Activated CD4-positive, alpha-beta memory T cell treated with anti-CD3 and anti-CD28 coated beads for 36 hours (primary cell): ENCODE measurements around the gene ATG4D. TPM values are rescaled to one million over a fixed set of nuclear protein-coding genes. Genes with fewer than 3 reads are reported as not detected.

Experiments
- microRNA-seq: library from miRNA; unstranded; fragments of <30 nt; microRNA quantifications from one replicate; pipeline ENCODE4 v1.2.0, GENCODE V29; 2022; ENCODE audit warnings: borderline number of aligned reads, borderline microRNAs expressed, borderline replicate concordance
- total RNA-seq, 2 experiments: library from RNA; stranded (reverse); gene quantifications; one replicate each; pipeline ENCODE4 v1.2.3, GENCODE V29; 2021

The ATG4D gene
- total RNA-seq, 2 experiments from 2014 or later, result 23.8 to 26.7 TPM

Small RNA genes lying within 50 kb of the gene (microRNA-seq; reads per million reads assigned to microRNA genes)
- not detected for gene MIR1238

Other genes starting within 250 kb of the ATG4D start
- gene ZGLP1, start 234.1 kb upstream of the ATG4D start, total RNA-seq, result 1 to 10 TPM in 1 of 2 experiments, under 1 TPM in 1; 0.85 to 2.0 TPM
- 10 to 100 TPM in 1 of 2 experiments, 1 to 10 TPM in 1; 9.9 to 12.2 TPM for gene FDX2, start 227.9 kb upstream of the ATG4D start, total RNA-seq
- gene RAVER1, start 210.4 kb upstream of the ATG4D start, total RNA-seq, result 10 to 100 TPM; 81.5 to 85.0 TPM
- 100 to 1,000 TPM; 125 to 132 TPM for gene ICAM3, start 204.3 kb upstream of the ATG4D start, total RNA-seq
- gene TYK2, start 163.3 kb upstream of the ATG4D start, total RNA-seq, result 100 to 1,000 TPM; 168 to 186 TPM
- 100 to 1,000 TPM; 189 to 207 TPM for gene CDC37, start 140.4 kb upstream of the ATG4D start, total RNA-seq
- 10 to 100 TPM; 15.7 to 17.5 TPM for gene PDE4A, start 123.4 kb upstream of the ATG4D start, total RNA-seq
- 10 to 100 TPM; 68.0 to 71.0 TPM for gene KEAP1, start 40.5 kb upstream of the ATG4D start, total RNA-seq
- under 1 TPM; 0.12 to 0.40 TPM for gene S1PR5, start 26.5 kb upstream of the ATG4D start, total RNA-seq
- 10 to 100 TPM; 46.2 to 52.3 TPM for gene KRI1, start 22.1 kb downstream of the ATG4D start, total RNA-seq
- 10 to 100 TPM; 68.6 to 68.8 TPM for gene CDKN2D, start 25.1 kb downstream of the ATG4D start, total RNA-seq
- not detected for gene AP1M2, start 43.4 kb downstream of the ATG4D start, total RNA-seq
- 10 to 100 TPM; 89.3 to 94.6 TPM for gene SLC44A2, start 81.6 kb downstream of the ATG4D start, total RNA-seq
- 100 to 1,000 TPM; 355 to 357 TPM for gene ILF3, start 110.4 kb downstream of the ATG4D start, total RNA-seq
- gene QTRT1, start 157.5 kb downstream of the ATG4D start, total RNA-seq, result 10 to 100 TPM; 43.1 to 47.4 TPM
- 100 to 1,000 TPM; 171 to 173 TPM for gene DNM2, start 174.2 kb downstream of the ATG4D start, total RNA-seq